Measurements from ENCODE around the gene OR51I2.

The OR51I2 gene

GRCh38 chr11:5504403-5504921 lies 55.3 kb downstream of the OR51I2 start:
- Histone ChIP-seq H3K36me3 (ENCODE audit: control insufficient read depth, low read length) (no peaks in the 10 kb centered on the region), H3F3A (ENCODE audit: control insufficient read depth, insufficient read depth) (no peaks in the 10 kb centered on the region), H3K27me3 (ENCODE audit: control insufficient read depth, low read length) (no peaks in the 10 kb centered on the region), H3K79me2 (ENCODE audit: control insufficient read depth, low read length) (no peaks in the 10 kb centered on the region), H3K4me3 (ENCODE audit: low read length) (no peak overlapping the region), H3K4me1 (ENCODE audit: control insufficient read depth, low read length) (no peaks in the 10 kb centered on the region), H3K9me3 (ENCODE audit: control insufficient read depth, insufficient read depth, low read length) (no peaks in the 10 kb centered on the region), H3K27ac (ENCODE audit: low read depth, low read length) (no peak overlapping the region), H4K20me1 (ENCODE audit: control insufficient read depth, insufficient read depth, low read depth, low read length) (no peaks in the 10 kb centered on the region), H3K9me2 (replicated peaks; ENCODE audit: control insufficient read depth, low read length) (no peaks in the 10 kb centered on the region), H3K4me2 (ENCODE audit: low read length) (no peak overlapping the region)
- no peak for TF ChIP-seq EZH2phosphoT487 (IDR thresholded peaks at IDR 0.05; ENCODE audit: borderline replicate concordance, low read length)

- H3K4me3 ChIP-seq (ENCODE audit: low read length) = no peak overlapping the region
- no peaks in the 10 kb centered on the region for H3F3A ChIP-seq (ENCODE audit: control insufficient read depth, insufficient read depth)
- H3K9me3 ChIP-seq (ENCODE audit: control insufficient read depth, insufficient read depth, low read length) = no peaks in the 10 kb centered on the region
- no peaks in the 10 kb centered on the region for H3K36me3 ChIP-seq (ENCODE audit: control insufficient read depth, low read length)
- no peak for TF ChIP-seq CTCF (IDR thresholded peaks at IDR 0.05; ENCODE audit: low read depth, low read length, poor library complexity, severe bottlenecking)
- TF ChIP-seq EZH2phosphoT487 (IDR thresholded peaks at IDR 0.05; ENCODE audit: borderline replicate concordance, low read length) = no peak
- H3K27me3 ChIP-seq (ENCODE audit: control insufficient read depth, low read length) = no peaks in the 10 kb centered on the region
- no peaks in the 10 kb centered on the region for H3K4me1 ChIP-seq (ENCODE audit: control insufficient read depth, low read length)
- H4K20me1 ChIP-seq (ENCODE audit: control insufficient read depth, insufficient read depth, low read depth, low read length) = no peaks in the 10 kb centered on the region
- no peaks in the 10 kb centered on the region for H3K79me2 ChIP-seq (ENCODE audit: control insufficient read depth, low read length)
- no peak overlapping the region for H3K4me2 ChIP-seq (ENCODE audit: low read length)
- H3K9me2 ChIP-seq (replicated peaks; ENCODE audit: control insufficient read depth, low read length) = no peaks in the 10 kb centered on the region
- no peak overlapping the region for H3K27ac ChIP-seq (ENCODE audit: low read depth, low read length)
These were observed 56.4 kb downstream of the OR51I2 start for GRCh38 chr11:5505363-5506048.

Measured in DOHH2 (cell line).